Melanocyte of skin (primary cell): ENCODE measurements around the gene RPL35A. TPM values are rescaled to one million over a fixed set of nuclear protein-coding genes. Genes with fewer than 3 reads are reported as not detected.

Experiments
- small RNA-seq, 2 donors: library from RNA; depleted of rRNA; stranded (forward); fragments of <200 nt; gene quantifications; one replicate each; pipeline ENCODE3, GENCODE V24; 2012
- total RNA-seq, 2 donors: library from RNA; depleted of rRNA; stranded (reverse); fragments of >200 nt; gene quantifications; 2 replicates each; pipeline ENCODE4 v1.2.3, GENCODE V29; 2012

The RPL35A gene
- total RNA-seq, result 100 to 1,000 TPM; 263 to 343 TPM

GRCh38 chr3:197949778-197950676 lies at the start of gene RPL35A:
TSS of gene RPL35A (plus strand) at chr3:197950190. CDS start at chr3:197950968, 778 bp downstream.

DNA sequence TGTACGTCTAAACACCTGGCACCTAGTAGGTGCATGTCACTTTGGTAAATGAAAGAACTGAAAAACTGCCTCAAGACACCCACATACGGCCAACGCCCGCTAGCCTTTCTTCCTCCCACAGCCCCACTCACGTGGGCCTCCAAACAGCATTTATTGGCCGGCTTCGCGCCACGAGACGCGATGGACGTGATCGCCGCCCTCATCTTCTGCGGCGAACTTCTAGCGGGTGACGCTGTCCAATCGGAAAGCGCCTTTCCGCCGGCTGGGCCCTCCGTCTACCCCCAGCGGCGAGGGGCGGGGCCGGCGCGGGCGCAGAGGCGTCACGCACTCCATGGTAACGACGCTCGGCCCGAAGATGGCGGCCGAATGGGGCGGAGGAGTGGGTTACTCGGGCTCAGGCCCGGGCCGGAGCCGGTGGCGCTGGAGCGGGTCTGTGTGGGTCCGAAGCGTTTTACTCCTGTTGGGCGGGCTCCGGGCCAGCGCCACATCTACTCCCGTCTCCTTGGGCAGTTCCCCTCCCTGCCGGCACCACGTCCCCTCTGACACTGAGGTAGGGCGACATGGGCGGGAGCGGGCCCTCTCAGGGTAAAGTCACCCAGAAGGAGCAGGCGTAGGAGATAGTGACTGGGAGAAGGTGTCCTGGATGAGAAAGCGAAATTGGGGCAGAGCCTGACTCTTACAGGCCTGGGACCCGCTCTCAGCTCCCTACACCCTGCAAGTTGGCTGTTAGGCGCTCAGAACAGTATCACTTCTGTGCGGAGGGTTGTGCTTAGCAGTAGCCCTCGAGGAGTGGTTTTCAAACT lies 10.1 kb downstream of the RPL35A start, which contains the start of gene LMLN:
LMLN (plus strand) TSS at position 327 of the 803 bp plus-strand sequence; CDS start at position 356, 29 bp downstream.

Small RNA genes lying within 50 kb of the gene (small RNA-seq; reads per million reads assigned to genes)
- 0 reads per million in 2 donors for gene RNU6-621P

Other genes starting within 250 kb of the RPL35A start
- gene RUBCN, start 213.3 kb upstream of the RPL35A start, total RNA-seq, result 10 to 100 TPM; 35.0 to 45.4 TPM
- 10 to 100 TPM; 30.6 to 33.7 TPM for gene FYTTD1, start 200.3 kb upstream of the RPL35A start, total RNA-seq
- 10 to 100 TPM; 61.9 to 75.0 TPM for gene LRCH3, start 158.9 kb upstream of the RPL35A start, total RNA-seq
- 10 to 100 TPM in 1 of 2 donors, 1 to 10 TPM in 1; 7.3 to 11.7 TPM for gene LMLN, start 10.0 kb downstream of the RPL35A start, total RNA-seq